HepG2 (cell line): Measurements from ENCODE around the gene HBA1. TPM values are rescaled to one million over a fixed set of nuclear protein-coding genes. Genes with fewer than 3 reads are reported as not detected.
A peak's percentile ranks its signal among the peaks of the same experiment; 100 is the strongest.

Source experiments
- CCDC6 ChIP-seq: sonication (generic); formaldehyde crosslinking; IDR thresholded peaks from 2 replicates; pipeline ENCODE4 v1.8.1; 2022; ENCODE audit warnings: mild to moderate bottlenecking, missing genetic modification reagents, moderate library complexity
- CEBPB ChIP-seq: IDR thresholded peaks from 2 replicates; pipeline ENCODE4 v1.6.1; 2011; ENCODE audit warnings: low read depth, low read length, improper control_type of control experiment, borderline replicate concordance
- CENPX ChIP-seq: sonication (generic); formaldehyde crosslinking; IDR thresholded peaks from 2 replicates; pipeline ENCODE4 v1.9.0; 2021; ENCODE audit warnings: mild to moderate bottlenecking, missing genetic modification reagents, moderate library complexity
- KDM1A ChIP-seq: IDR thresholded peaks from 2 replicates; pipeline ENCODE4 v1.6.1; 2016; ENCODE audit warnings: missing compliant biosample characterization
- KDM4B ChIP-seq: sonication (generic); formaldehyde crosslinking; IDR thresholded peaks from 2 replicates; pipeline ENCODE4 v1.4.0; 2020; ENCODE audit warnings: missing genetic modification reagents
- NFKBIZ ChIP-seq: IDR thresholded peaks from 2 replicates; pipeline ENCODE4 v1.6.1; 2018; ENCODE audit warnings: missing genetic modification reagents, missing compliant biosample characterization
- NR2F1 ChIP-seq, 2 experiments: fragments of 450-650 bp in 1 of 2; formaldehyde crosslinking in 1 of 2; IDR thresholded peaks; 2 replicates each; pipeline versions ENCODE4 v1.5.0 to v1.6.1; 2016 to 2020; ENCODE audit warnings: mild to moderate bottlenecking in 1 of 2, missing compliant biosample characterization in 1 of 2, missing genetic modification reagents in 1 of 2, moderate library complexity in 1 of 2
- RBFOX2 ChIP-seq: fragments of 200-400 bp; formaldehyde crosslinking; IDR thresholded peaks from 2 replicates; pipeline ENCODE4 v1.6.1; 2017; ENCODE audit warnings: low read depth, mild to moderate bottlenecking, low read length
- SP140L ChIP-seq: sonication (generic); formaldehyde crosslinking; IDR thresholded peaks from 2 replicates; pipeline ENCODE4 v1.4.0; 2020; ENCODE audit warnings: missing genetic modification reagents, borderline replicate concordance
- TBP ChIP-seq: sonication (generic); formaldehyde crosslinking; IDR thresholded peaks from 2 replicates; pipeline ENCODE4 v1.5.0; 2020; ENCODE audit warnings: missing genetic modification reagents
- ZNF605 ChIP-seq: sonication (generic); formaldehyde crosslinking; IDR thresholded peaks from 2 replicates; pipeline ENCODE4 v1.8.0; 2022; ENCODE audit warnings: mild to moderate bottlenecking, missing genetic modification reagents
- ZNF75D ChIP-seq: sonication (generic); formaldehyde crosslinking; IDR thresholded peaks from 2 replicates; pipeline ENCODE4 v1.8.1; 2023; ENCODE audit warnings: missing genetic modification reagents, mild to moderate bottlenecking, borderline replicate concordance
- polyA plus RNA-seq, 8 experiments: library from polyadenylated mRNA; depleted of rRNA in 3 of 8; stranded (reverse) in 7 of 8; unstranded in 1 of 8; fragments of >200 nt; fragmentation: Illumina TruSeq in 4 of 8; extraction: Trizol in 4 of 8; gene quantifications; 2 replicates each; pipeline versions ENCODE4 v1.2.1 to v1.2.3, GENCODE V29; 2011 to 2016; ENCODE audit warnings: low read depth in 4 of 8, missing spikeins in 1 of 8, mixed read lengths in 1 of 8; ENCODE audit not compliant: insufficient read depth in 1 of 8
- total RNA-seq, 5 experiments: library from RNA; depleted of rRNA; stranded (reverse); fragments of >200 nt; fragmentation: Illumina TruSeq; extraction: Trizol; gene quantifications; 2 replicates each; pipeline ENCODE4 v1.2.3, GENCODE V29; 2016; ENCODE audit warnings: low read depth in 1 of 5
- TF ChIP-seq, protein P1 (sequence below): sonication (generic); formaldehyde crosslinking; IDR thresholded peaks from 2 replicates; pipeline ENCODE4 v1.5.1; 2020; ENCODE audit warnings: missing genetic modification reagents, mild to moderate bottlenecking, borderline replicate concordance
- TF ChIP-seq, protein P2 (sequence below): IDR thresholded peaks from 2 replicates; pipeline ENCODE4 v1.6.1; 2016; ENCODE audit warnings: mild to moderate bottlenecking, missing biosample characterization, missing genetic modification reagents
- TF ChIP-seq, protein P3 (sequence below): sonication (generic); formaldehyde crosslinking; IDR thresholded peaks from 2 replicates; pipeline ENCODE4 v1.9.0; 2021; ENCODE audit warnings: missing genetic modification reagents, mild to moderate bottlenecking, borderline replicate concordance
- TF ChIP-seq, protein P4 (sequence below): sonication (generic); formaldehyde crosslinking; conservative IDR thresholded peaks from 2 replicates; pipeline ENCODE4 v1.8.0; 2022; ENCODE audit warnings: missing genetic modification reagents
- TF ChIP-seq, protein P5 (sequence below): sonication (generic); formaldehyde crosslinking; IDR thresholded peaks from 2 replicates; pipeline ENCODE4 v1.5.1; 2020; ENCODE audit warnings: mild to moderate bottlenecking, missing genetic modification reagents
- TF ChIP-seq, protein P6 (sequence below): sonication (generic); formaldehyde crosslinking; IDR thresholded peaks from 2 replicates; pipeline ENCODE4 v1.5.1; 2020; ENCODE audit warnings: missing genetic modification reagents, mild to moderate bottlenecking, borderline replicate concordance

Gene HBA1
- total and polyA plus RNA-seq, 2 of the 13 experiments (the other 11 are each of a cell fraction or from before 2014, with no cell fraction given) = 0.59 TPM; not detected in 1

DNA sequence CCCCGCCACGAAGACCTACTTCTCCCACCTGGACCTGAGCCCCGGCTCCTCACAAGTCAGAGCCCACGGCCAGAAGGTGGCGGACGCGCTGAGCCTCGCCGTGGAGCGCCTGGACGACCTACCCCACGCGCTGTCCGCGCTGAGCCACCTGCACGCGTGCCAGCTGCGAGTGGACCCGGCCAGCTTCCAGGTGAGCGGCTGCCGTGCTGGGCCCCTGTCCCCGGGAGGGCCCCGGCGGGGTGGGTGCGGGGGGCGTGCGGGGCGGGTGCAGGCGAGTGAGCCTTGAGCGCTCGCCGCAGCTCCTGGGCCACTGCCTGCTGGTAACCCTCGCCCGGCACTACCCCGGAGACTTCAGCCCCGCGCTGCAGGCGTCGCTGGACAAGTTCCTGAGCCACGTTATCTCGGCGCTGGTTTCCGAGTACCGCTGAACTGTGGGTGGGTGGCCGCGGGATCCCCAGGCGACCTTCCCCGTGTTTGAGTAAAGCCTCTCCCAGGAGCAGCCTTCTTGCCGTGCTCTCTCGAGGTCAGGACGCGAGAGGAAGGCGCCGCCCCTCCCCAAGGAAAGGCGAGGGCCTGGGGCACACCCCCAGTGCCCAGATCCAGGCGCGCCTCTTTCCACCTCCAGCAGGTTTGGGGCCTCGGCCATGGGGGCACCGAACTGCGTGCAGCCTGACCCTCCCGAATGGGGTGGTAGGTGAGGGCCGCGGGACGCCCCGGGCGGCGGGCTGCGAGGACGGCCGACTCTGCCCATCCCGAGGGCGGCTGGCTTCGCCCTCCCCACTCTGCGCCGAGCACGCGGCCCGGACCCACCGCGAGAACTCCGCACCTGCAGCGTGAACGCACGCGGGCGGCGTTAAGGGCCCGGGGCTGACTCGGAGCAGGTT lies 4.4 kb downstream of the HBA1 start (continued):
- TF ChIP-seq CENPX (CRISPR knock-in tag) = no peak
- peak; percentile 96; the same call in 1 of the 2 replicates for TF ChIP-seq ZNF75D
- TF ChIP-seq, protein P1, sequence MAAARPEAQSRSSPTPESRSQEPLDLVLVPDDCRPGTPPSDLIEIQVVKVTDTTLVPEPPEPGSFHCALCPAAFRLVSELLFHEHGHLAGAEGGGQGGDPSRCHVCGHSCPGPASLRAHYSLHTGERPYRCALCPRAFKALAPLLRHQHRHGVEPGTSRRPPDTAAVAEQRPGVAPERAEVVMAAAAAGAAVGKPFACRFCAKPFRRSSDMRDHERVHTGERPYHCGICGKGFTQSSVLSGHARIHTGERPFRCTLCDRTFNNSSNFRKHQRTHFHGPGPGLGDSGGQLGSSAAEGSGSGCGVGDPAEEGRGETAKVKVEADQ (CRISPR knock-in tag) = peak; percentile 98
- peak; percentile 85 for TF ChIP-seq RBFOX2
- peak; percentile 71; the same call in 1 of the 2 replicates for TF ChIP-seq KDM4B (CRISPR knock-in tag)
- TF ChIP-seq SP140L (CRISPR knock-in tag) = 0 out of 2 replicates have a peak, but pooled peaks have one; percentile 35
- TF ChIP-seq KDM1A = no peak
- TF ChIP-seq, protein P2, sequence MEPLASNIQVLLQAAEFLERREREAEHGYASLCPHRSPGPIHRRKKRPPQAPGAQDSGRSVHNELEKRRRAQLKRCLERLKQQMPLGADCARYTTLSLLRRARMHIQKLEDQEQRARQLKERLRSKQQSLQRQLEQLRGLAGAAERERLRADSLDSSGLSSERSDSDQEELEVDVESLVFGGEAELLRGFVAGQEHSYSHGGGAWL (CRISPR knock-in tag) = peak; percentile 99
- TF ChIP-seq, protein P3, sequence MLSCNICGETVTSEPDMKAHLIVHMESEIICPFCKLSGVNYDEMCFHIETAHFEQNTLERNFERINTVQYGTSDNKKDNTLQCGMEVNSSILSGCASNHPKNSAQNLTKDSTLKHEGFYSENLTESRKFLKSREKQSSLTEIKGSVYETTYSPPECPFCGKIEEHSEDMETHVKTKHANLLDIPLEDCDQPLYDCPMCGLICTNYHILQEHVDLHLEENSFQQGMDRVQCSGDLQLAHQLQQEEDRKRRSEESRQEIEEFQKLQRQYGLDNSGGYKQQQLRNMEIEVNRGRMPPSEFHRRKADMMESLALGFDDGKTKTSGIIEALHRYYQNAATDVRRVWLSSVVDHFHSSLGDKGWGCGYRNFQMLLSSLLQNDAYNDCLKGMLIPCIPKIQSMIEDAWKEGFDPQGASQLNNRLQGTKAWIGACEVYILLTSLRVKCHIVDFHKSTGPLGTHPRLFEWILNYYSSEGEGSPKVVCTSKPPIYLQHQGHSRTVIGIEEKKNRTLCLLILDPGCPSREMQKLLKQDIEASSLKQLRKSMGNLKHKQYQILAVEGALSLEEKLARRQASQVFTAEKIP = no peak
- TF ChIP-seq CCDC6 = peak; percentile 98
- TF ChIP-seq CEBPB = no peak
- peak; percentile 95; the same call in 1 of the 2 replicates for TF ChIP-seq NFKBIZ
- TF ChIP-seq NR2F1 (CRISPR knock-in tag; IDR thresholded peaks at IDR 0.05) = no peak
- TF ChIP-seq, protein P4, sequence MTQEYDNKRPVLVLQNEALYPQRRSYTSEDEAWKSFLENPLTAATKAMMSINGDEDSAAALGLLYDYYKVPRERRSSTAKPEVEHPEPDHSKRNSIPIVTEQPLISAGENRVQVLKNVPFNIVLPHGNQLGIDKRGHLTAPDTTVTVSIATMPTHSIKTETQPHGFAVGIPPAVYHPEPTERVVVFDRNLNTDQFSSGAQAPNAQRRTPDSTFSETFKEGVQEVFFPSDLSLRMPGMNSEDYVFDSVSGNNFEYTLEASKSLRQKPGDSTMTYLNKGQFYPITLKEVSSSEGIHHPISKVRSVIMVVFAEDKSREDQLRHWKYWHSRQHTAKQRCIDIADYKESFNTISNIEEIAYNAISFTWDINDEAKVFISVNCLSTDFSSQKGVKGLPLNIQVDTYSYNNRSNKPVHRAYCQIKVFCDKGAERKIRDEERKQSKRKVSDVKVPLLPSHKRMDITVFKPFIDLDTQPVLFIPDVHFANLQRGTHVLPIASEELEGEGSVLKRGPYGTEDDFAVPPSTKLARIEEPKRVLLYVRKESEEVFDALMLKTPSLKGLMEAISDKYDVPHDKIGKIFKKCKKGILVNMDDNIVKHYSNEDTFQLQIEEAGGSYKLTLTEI (CRISPR knock-in tag) = peak; percentile 43; the same call in 1 of the 2 replicates
- TF ChIP-seq ZNF605 (CRISPR knock-in tag) = peak; percentile 98
- TF ChIP-seq, protein P5, sequence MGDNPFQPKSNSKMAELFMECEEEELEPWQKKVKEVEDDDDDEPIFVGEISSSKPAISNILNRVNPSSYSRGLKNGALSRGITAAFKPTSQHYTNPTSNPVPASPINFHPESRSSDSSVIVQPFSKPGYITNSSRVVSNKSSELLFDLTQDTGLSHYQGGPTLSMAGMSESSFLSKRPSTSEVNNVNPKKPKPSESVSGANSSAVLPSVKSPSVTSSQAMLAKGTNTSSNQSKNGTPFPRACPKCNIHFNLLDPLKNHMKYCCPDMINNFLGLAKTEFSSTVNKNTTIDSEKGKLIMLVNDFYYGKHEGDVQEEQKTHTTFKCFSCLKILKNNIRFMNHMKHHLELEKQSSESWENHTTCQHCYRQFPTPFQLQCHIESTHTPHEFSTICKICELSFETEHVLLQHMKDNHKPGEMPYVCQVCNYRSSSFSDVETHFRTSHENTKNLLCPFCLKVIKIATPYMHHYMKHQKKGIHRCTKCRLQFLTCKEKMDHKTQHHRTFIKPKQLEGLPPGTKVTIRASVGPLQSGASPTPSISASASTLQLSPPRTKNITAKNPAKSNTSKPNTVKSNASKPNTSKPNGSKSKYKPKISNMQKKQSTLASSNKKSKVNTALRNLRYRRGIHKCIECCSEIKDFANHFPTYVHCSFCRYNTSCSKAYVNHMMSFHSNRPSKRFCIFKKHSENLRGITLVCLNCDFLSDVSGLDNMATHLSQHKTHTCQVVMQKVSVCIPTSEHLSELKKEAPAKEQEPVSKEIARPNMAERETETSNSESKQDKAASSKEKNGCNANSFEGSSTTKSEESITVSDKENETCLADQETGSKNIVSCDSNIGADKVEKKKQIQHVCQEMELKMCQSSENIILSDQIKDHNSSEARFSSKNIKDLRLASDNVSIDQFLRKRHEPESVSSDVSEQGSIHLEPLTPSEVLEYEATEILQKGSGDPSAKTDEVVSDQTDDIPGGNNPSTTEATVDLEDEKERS = no peak
- TF ChIP-seq TBP = no peak
- TF ChIP-seq, protein P6, sequence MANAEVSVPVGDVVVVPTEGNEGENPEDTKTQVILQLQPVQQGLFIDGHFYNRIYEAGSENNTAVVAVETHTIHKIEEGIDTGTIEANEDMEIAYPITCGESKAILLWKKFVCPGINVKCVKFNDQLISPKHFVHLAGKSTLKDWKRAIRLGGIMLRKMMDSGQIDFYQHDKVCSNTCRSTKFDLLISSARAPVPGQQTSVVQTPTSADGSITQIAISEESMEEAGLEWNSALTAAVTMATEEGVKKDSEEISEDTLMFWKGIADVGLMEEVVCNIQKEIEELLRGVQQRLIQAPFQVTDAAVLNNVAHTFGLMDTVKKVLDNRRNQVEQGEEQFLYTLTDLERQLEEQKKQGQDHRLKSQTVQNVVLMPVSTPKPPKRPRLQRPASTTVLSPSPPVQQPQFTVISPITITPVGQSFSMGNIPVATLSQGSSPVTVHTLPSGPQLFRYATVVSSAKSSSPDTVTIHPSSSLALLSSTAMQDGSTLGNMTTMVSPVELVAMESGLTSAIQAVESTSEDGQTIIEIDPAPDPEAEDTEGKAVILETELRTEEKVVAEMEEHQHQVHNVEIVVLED (CRISPR knock-in tag) = peak; percentile 90
